Endodermal cell (in vitro differentiated cells): ENCODE data around the gene DHRS13. TPM values are rescaled to one million over a fixed set of nuclear protein-coding genes. Genes with fewer than 3 reads are reported as not detected.

ENCODE experiments used
- DNase-seq: peaks from one replicate; pipeline ENCODE4 v3.0.0-alpha.2; 2017
- H3K27ac ChIP-seq: 2 replicates; pipeline ENCODE4 v1.5.1; 2013; ENCODE audit warnings: mild to moderate bottlenecking, low read depth, low read length, moderate library complexity
- H3K27me3 ChIP-seq: 2 replicates; pipeline ENCODE4 v1.6.1; 2013; ENCODE audit warnings: mild to moderate bottlenecking, low read length, moderate library complexity; ENCODE audit not compliant: insufficient read depth, control insufficient read depth, poor library complexity, severe bottlenecking
- H3K36me3 ChIP-seq: 2 replicates; pipeline ENCODE4 v1.7.0; 2013; ENCODE audit warnings: mild to moderate bottlenecking, low read length, moderate library complexity; ENCODE audit not compliant: control insufficient read depth, insufficient read depth
- H3K4me1 ChIP-seq: one replicate; pipeline ENCODE4 v1.7.0; 2013; ENCODE audit warnings: low read length; ENCODE audit not compliant: control insufficient read depth, insufficient read depth
- H3K4me3 ChIP-seq: 2 replicates; pipeline ENCODE4 v1.5.1; 2013; ENCODE audit warnings: mild to moderate bottlenecking, low read length, moderate library complexity
- H3K9ac ChIP-seq: 2 replicates; pipeline ENCODE4 v1.6.1; 2013; ENCODE audit warnings: mild to moderate bottlenecking, low read length, moderate library complexity; ENCODE audit not compliant: poor library complexity, severe bottlenecking; ENCODE audit errors: extremely low read depth
- H3K9me3 ChIP-seq: 2 replicates; pipeline ENCODE4 v1.6.1; 2013; ENCODE audit warnings: mild to moderate bottlenecking, low read length, moderate library complexity; ENCODE audit not compliant: control insufficient read depth
- H3K27ac Mint-ChIP-seq: 2 replicates; pipeline ENCODE4 v1.8.0; 2020; ENCODE audit warnings: mixed read lengths
- H3K27me3 Mint-ChIP-seq: 2 replicates; pipeline ENCODE4 v1.8.0; 2021; ENCODE audit warnings: mild to moderate bottlenecking, mixed read lengths; ENCODE audit not compliant: insufficient read depth
- H3K36me3 Mint-ChIP-seq: 2 replicates; pipeline ENCODE4 v1.8.0; 2020; ENCODE audit warnings: low read depth, mixed read lengths
- H3K4me1 Mint-ChIP-seq: 2 replicates; pipeline ENCODE4 v1.8.0; 2020; ENCODE audit warnings: mixed read lengths
- H3K4me3 Mint-ChIP-seq: 2 replicates; pipeline ENCODE4 v1.8.0; 2020; ENCODE audit warnings: mild to moderate bottlenecking, moderate library complexity, mixed read lengths
- H3K9me3 Mint-ChIP-seq: 2 replicates; pipeline ENCODE4 v1.8.0; 2020; ENCODE audit warnings: mild to moderate bottlenecking, mixed read lengths
- WGBS, 2 experiments: methylation state at CpG; one replicate each; pipeline versions ENCODE4 v1.1.5 to v1.1.7; 2013; ENCODE audit warnings: missing lambda C conversion rate in 2 of 2, mixed read lengths in 1 of 2; ENCODE audit not compliant: insufficient coverage in 1 of 2, insufficient read length in 1 of 2; 5-methylcytosine and 5-hydroxymethylcytosine counted together
- total RNA-seq, 2 donors: library from RNA; stranded (reverse); fragmentation: NEBNext Ultra II Directional in 1 of 2; extraction: Animal tissue kit (Norgen Biotek cat#: 25700) in 1 of 2; gene quantifications; 2 replicates in 1 of 2; 3 replicates in 1 of 2; pipeline ENCODE4 v1.2.1, GENCODE V29; 2021
- TF ChIP-seq, protein P1 (sequence below): fragments of 200-600 bp; sonication (generic); conservative IDR thresholded peaks from 2 replicates; pipeline ENCODE4 v1.5.0; 2021; ENCODE audit warnings: antibody characterized with exemption, mild to moderate bottlenecking

The DHRS13 gene
- total RNA-seq, 2 donors from 2014 or later, result 19.1 to 24.8 TPM

- Histone ChIP-seq H3K9ac (no peak overlapping the region), H3K4me1 (peaks cover 8% of the 10 kb centered on the region), H3K9me3 (no peaks in the 10 kb centered on the region), H3K27me3 (no peaks in the 10 kb centered on the region), H3K4me3 (no peak overlapping the region), H3K27ac (no peak overlapping the region), H3K36me3 (peaks cover 75% of the 10 kb centered on the region)
- Mint-ChIP-seq H3K27me3 (no peaks in the 10 kb centered on the region), H3K9me3 (no peaks in the 10 kb centered on the region), H3K4me3 (no peak overlapping the region), H3K4me1 (peaks cover 51% of the 10 kb centered on the region), H3K36me3 (peaks cover 42% of the 10 kb centered on the region), H3K27ac (no peak overlapping the region)
- DNase-seq, result no peak
- 65 to 80% methylated on average over 3 of the region's 3 CpGs for WGBS, 2 experiments
- TF ChIP-seq, protein P1, sequence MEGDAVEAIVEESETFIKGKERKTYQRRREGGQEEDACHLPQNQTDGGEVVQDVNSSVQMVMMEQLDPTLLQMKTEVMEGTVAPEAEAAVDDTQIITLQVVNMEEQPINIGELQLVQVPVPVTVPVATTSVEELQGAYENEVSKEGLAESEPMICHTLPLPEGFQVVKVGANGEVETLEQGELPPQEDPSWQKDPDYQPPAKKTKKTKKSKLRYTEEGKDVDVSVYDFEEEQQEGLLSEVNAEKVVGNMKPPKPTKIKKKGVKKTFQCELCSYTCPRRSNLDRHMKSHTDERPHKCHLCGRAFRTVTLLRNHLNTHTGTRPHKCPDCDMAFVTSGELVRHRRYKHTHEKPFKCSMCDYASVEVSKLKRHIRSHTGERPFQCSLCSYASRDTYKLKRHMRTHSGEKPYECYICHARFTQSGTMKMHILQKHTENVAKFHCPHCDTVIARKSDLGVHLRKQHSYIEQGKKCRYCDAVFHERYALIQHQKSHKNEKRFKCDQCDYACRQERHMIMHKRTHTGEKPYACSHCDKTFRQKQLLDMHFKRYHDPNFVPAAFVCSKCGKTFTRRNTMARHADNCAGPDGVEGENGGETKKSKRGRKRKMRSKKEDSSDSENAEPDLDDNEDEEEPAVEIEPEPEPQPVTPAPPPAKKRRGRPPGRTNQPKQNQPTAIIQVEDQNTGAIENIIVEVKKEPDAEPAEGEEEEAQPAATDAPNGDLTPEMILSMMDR, result no peak
Measured at GRCh38 chr17:28940675-28941074, 37.8 kb upstream of the DHRS13 start.

DNA sequence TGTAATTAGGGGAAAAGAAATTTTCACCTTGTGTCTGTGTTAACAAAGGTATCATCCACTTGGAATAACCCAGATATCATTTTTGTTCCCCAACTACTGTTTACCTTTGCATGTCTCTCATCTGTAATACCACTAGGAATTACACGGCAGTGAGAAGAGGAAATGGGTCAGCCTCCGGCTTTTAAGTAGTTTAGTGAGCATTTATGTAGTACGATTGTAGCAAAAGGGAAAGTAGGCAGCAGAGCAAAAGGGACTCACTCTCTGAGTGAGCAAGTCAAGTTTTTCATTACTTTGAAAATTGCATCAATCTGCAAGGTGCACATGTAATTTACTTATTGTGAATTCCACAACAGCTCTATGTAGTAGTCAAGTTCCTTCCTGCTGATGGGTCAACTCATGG lies 37.3 kb upstream of the DHRS13 start:
- Histone ChIP-seq H3K4me1 (peaks cover 8% of the 10 kb centered on the region), H3K4me3 (peak overlapping the region; percentile 25), H3K27ac (peak overlapping the region; percentile 29), H3K9me3 (no peaks in the 10 kb centered on the region), H3K9ac (no peak overlapping the region), H3K27me3 (no peaks in the 10 kb centered on the region), H3K36me3 (peaks cover 75% of the 10 kb centered on the region)
- H3K4me1 Mint-ChIP-seq, result peaks cover 47% of the 10 kb centered on the region
- WGBS, 2 experiments, result 86 to 89% methylated on average over 3 of the region's 3 CpGs
- no peaks in the 10 kb centered on the region for H3K27me3 Mint-ChIP-seq
- peaks cover 41% of the 10 kb centered on the region for H3K36me3 Mint-ChIP-seq
- no peak overlapping the region for H3K27ac Mint-ChIP-seq
- TF ChIP-seq, protein P1, result no peak
- no peak for DNase-seq
- H3K9me3 Mint-ChIP-seq, result no peaks in the 10 kb centered on the region
- H3K4me3 Mint-ChIP-seq, result no peak overlapping the region

GRCh38 chr17:28938552-28938951 lies 35.7 kb upstream of the DHRS13 start:
- H3K36me3 ChIP-seq, result peaks cover 69% of the 10 kb centered on the region
- Mint-ChIP-seq H3K27ac (no peak overlapping the region), H3K4me1 (peaks cover 47% of the 10 kb centered on the region), H3K36me3 (peaks cover 38% of the 10 kb centered on the region), H3K9me3 (no peaks in the 10 kb centered on the region), H3K4me3 (no peak overlapping the region), H3K27me3 (no peaks in the 10 kb centered on the region)
- H3K9me3 ChIP-seq, result no peaks in the 10 kb centered on the region
- TF ChIP-seq, protein P1, result no peak
- no peak overlapping the region for H3K4me3 ChIP-seq
- peaks cover 8% of the 10 kb centered on the region for H3K4me1 ChIP-seq
- no peaks in the 10 kb centered on the region for H3K27me3 ChIP-seq
- no peak overlapping the region for H3K9ac ChIP-seq
- no peak for DNase-seq
- no peak overlapping the region for H3K27ac ChIP-seq
